ENCODE data around the gene KIFAP3.

GRCh38 chr1:170067253-170067819 is 7.2 kb downstream of the KIFAP3 start:
- TF ChIP-seq CTCF (conservative IDR thresholded peaks at IDR 0.05; ENCODE audit: low read length) (no peak; the same call in 1 of the 2 replicates), EZH2phosphoT487 (IDR thresholded peaks at IDR 0.05; ENCODE audit: borderline replicate concordance, low read depth, low read length) (no peak)

All from OCI-LY7 (cell line).